Activated T-cell treated with anti-CD3 and anti-CD28 coated beads, Interleukin-2, amount 50 U/mL, for 48 hours (primary cell): ENCODE results near the gene FRMD4A.

Experiments
- DNase-seq, 2 experiments: peaks; one replicate each; pipeline ENCODE4 v3.0.0-alpha.2; 2020

FRMD4A gene

DNA sequence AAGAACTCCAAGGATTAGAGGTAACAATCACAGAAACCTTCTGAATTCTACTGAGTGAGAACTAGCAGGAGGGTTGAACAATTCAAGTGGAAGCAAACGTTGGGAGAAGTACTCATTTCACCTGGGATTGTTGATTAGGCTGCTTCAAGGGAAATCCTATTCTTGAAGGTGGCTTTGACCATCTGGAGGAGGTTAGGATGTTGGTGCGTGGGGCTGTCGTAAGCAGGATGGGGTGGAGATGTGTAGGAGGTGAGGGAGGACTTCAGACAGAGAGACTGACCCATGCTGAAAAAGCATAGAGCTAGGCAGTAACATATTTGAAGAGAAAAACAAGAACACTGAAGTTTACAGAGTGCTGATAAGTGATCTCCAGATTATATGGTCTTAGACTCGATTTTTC lies 147.9 kb downstream of the FRMD4A start:
- DNase-seq = no peak

DNA sequence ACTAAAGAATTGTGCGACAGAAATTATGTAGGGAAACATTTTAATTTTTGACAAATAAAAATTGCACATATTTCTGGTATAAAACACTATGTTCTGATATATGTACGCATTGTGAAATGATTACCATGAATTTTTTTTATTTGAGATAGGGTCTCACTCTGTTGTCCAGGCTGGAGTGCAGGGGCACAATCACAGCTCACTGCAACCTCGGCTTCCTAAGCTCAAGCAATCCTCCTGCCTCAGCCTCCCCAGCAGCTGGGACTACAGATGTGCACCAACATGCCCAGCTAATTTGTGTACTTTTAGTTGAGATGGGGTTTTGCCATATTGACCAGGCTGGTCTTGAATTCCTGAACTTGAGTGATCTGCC lies 149.2 kb downstream of the FRMD4A start:
- DNase-seq = no peak

DNA sequence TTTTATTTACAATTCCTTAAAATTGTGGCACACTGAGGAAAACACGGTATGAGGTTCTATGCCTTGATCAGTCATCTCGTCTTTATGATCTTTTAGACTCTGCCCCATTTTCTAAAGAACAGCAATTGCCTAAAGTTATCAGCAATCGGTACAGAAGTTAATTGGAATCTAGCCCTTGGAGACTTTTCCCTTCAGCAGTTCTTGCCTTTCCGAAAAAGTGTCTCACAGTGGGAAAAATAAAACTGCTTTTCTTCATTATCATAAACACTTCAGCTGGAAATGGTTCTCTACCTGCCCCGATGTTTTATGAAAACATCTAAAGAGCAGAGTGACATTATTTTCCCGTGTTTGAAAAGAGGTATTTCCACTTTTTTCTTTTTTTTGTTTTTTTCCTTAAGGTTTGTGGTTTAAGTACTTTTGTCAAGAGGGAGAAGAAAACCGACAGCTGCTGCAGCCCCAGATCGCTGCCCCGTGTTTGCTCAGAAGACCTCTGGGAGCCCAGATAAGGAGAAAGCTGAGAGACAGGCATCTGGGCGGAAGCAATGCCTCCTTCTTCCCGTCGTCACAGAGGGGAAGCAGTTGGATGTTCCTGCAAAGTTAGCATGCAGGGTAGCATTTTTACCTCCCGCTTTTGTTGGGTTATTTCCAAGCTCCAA lies 149.7 kb downstream of the FRMD4A start:
- DNase-seq = no peak

DNA sequence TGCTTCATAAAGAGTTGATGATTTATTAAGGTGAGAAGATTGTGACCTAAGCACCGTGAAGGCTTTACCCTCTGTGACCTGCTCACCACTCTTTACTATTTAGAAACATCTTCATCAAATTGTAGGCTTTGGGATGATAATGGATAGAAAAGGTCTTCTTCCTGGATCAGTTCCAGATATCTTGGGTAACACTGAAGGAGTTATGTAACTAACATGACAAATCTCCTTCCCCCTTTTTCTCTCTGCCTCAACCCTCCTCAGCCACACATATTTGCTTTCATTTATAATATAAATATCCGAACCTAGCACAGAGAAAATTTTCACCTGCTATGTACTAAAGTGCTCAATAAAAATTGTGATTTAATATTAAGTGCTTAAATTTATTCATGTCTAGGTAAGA lies 151.5 kb downstream of the FRMD4A start:
- DNase-seq = no peak

DNA sequence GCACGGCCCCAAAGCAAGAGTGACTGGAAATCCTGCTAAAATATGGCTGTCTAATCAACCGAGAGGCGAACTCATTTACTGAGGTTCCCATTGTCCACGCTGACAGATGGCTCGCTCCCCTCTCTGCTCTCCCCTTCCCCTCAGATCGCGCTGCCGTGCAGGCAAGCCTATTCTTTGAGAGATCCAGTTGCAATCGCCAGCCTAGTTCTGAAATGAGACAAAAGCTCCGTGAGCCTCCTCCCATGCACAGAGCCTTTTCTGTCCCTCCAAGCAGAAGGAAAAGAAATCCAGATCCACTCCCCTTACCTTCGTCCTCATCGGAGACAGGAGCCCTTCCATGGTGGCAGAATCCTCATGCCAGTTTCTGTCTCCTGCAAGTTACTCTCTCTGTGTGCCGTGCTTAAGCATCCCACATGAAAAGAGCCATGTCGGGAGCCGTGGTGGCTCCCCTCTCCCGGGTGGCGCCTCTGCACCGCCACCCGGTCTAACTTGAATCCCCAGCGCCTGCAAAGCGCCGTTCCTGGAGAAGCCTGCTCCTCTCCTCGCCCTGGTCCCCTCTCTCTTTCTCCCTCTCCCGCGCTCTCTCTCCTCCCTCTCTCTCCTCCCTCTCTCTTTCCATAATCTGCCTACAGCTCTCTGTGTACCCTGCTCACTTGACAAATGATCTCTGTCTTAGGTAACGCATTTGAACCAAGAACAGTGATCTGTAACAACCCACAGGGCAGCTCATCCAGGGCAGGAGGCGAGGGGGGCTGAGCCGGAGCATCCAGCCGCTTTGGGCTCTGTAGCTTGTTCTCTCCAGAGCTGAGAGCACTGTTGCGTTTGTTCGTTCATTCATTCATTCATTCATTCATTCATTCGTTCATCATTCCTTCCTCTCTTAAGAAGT lies 156.8 kb downstream of the FRMD4A start:
- peak; percentile 23 for DNase-seq

DNA sequence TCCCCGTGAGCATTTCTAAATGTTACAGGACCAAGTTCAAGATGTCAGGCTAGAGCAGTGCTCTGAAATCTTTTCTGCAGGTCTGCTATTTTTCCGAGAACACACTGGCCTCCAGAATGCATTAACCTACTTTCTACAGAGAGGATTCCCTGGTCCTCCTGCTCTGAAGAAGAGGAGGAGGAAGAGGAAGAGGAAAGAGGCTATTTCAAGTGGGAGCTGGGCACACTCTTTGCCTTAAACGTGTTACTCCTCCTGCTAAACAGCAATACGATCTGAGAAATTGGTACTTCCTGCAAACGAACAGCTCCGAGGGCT lies 157.4 kb downstream of the FRMD4A start:
- no peak for DNase-seq

DNA sequence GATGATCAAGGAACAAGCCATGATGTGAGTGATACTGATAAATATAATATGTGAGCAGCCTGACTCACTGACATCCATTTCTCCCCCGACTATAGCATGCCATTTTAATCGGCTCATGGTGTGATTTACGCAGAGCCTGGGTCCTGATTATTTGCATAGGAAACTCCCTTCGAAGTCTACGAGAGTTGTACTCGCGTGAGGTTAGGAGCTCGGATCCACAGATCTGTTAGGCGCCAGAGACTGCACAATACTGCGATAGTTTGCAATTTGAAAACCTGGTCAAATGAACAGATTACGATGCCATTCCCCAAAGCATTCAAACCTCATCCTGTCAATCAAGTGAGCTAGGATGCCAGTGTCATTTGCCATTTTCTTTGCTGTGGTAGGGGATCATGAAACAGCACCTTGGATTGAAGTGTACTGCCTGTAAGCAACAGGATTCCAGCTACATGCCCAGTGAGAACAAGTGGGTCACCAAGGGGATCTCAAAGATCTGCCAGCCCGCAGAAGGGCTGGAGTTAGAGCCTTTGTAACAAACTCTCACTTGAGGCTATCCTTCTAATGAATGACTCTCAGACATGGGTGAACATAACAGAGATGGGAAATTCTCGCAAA lies 158.3 kb downstream of the FRMD4A start:
- DNase-seq = no peak

DNA sequence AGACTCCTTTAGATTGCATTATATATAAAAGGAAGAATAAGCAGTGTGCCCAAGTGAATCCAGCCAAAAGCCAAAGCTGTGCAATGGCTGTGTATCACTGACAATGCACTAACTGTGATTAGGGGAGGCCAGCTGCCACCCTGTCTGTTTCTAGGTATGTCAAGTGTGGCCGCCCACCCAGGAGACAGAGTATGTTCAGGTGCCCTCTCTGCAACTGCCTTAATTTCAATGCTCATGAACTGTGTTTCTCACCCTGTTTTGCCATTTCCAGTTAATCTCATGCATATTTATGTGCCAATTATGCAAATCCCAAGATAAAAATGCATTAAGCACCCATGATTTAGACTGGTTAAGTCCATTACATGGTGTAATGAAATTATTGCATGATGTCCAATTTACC lies 159.4 kb downstream of the FRMD4A start:
- DNase-seq = no peak

DNA sequence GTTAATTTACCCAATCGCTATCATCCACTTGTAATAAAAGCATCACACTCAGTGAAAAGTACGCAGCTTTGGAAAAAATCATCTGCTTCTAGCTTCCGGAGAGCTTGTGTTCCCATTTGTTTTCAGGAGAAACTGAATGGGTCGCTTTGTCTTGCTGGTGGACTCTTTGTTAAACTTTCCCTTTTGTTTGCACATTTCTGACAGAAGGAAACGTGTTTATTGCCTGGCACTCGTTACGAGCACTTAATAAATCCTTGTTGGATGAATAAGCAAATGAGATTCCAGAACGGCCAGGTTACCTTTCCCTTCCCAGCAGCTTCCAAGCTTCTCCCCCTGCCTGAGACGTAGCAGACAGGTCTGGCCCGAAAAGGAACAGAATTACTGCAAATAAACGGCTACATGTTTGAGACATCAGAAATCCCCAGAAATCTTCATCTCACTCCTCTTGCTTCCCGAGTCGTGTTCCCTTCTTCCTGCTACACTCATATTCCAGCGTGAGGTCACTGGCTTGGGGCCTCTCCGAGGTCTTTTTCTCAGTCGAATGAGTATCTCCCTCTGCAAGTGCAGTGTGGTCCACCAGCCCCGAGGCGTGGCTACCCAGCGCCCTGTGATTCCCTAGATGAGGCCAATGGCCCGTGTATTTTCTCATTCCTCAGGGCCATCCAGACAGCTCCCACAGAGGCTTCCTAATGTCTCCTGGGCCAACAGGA lies 167.2 kb downstream of the FRMD4A start:
- DNase-seq = no peak

DNA sequence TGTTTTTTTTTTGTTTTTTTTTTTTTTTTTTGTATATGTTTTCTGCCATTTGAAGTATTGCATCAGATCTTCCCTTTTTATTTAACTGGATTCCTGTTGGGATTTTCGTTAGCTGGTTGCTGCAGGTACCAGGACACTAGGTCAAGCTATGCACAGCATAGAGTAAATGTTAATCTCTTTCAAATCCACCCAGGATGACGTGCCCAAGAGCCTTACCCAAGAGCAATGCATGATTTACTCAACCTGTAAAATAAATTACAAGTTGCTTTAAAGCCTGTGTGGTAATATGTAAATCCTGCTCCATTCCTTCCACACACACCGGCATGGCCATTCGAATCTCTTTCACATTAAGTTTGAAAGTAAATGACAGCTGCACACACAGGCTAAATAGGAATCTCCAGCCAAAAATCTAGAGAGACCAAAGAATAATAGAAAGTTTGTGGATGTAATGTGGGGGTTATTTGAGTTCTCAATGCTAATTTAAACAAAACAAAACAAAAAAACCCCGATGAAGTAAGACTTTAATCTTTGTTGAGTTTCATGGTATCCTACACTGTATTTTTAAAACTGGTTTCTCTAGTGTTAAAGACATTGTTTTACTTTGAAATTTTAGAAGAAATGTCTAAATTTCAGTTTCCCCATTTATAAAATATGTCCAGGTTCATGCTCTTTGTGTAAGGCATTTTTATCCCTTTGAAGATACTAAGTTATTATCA lies 167.9 kb downstream of the FRMD4A start:
- DNase-seq = no peak

DNA sequence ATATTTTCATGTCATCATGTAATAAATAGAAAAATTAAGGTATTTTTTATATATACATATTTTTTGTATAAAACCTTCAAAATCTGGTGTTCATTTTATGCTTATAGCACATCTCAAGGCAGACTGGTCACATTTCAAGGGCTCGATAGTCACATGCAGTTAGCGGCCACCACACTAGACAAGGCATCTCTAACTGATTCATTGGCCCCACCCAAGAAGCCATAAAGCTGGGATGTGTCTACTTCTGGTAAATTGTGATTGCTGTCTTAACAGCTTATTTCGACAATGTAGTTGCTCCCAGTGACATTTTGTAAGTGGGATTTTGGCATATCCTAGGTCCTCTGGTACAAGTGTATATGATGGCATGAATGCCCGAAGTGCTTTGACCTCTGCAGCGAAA lies 168.7 kb downstream of the FRMD4A start:
- DNase-seq = no peak

DNA sequence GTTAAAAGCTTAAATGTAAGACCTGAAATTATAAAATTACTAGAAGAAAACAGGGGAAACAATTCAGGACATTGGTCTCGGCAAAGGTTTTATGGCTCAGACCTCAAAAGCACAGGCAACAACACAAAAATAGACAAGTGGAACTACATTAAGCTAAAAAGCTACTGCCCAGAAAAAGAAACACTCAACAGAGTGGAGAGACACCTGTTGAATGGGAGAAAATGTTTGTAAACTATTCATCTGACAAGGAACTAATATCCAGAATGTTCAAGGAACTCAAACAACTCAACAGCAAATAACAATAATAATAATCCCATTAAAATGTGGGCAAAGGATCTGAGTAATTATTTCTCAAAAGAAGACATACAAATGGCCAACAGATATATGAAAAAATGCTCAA lies 170.4 kb downstream of the FRMD4A start:
- DNase-seq = no peak

DNA sequence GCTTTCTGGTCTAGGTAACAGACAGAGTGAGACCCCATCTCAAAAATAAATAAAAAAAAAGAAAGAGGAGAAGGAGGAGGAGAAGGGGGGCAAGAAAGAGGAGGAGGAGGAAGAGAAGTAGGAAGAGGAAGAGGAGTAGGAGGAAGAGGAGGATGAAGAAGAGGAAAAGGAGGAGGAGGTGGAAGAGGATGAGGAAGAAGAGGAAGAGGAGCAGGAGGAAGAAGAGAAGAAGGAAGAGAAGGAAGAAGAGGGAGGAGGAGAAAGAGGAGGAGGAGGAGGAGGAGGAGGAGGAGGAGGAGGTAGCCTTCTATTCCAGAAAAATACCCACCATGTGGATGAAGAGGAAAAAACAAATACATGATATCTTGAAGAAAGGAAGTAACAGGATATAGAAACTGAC lies 172.1 kb downstream of the FRMD4A start:
- no peak for DNase-seq

DNA sequence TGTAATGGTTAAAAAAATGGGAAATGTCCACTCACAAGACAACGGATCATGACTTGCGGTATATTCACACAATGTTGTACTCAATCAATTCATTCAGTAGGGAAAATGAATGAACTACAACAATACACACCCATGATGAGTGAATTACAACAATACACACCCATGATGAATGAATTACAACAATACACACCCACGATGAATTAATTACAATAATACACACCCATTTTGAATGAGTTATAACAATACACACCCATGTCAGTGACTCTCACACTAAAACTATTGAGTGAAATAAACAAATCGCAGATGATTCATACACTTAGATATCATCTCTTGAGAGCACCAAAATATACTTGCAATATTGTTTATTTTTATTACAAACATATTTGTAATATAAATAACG lies 174.6 kb downstream of the FRMD4A start:
- DNase-seq = no peak

DNA sequence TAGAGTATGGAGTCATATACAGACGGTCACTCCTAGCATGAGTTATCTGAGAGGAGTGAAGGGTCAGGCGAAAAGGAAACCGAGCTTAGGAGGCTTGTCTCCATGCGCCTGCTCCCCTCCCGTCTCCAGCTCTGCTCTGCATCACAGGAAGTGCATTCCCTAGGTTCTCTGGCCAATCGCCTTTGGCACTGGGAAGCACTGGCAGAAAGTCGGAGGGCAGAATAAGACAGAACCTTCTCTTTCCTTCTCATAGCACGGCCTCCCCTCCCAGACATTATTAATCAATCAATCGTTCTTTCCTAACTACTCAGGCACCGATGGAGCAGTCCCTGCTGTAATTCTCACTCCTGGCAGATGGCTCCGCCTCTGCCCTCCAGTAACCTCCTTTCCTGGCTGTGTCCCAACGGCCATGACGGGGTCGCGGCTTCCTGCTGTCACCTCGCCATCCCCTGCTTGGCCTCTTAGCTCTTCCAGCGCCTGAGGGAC lies 177.1 kb downstream of the FRMD4A start:
- DNase-seq = no peak

DNA sequence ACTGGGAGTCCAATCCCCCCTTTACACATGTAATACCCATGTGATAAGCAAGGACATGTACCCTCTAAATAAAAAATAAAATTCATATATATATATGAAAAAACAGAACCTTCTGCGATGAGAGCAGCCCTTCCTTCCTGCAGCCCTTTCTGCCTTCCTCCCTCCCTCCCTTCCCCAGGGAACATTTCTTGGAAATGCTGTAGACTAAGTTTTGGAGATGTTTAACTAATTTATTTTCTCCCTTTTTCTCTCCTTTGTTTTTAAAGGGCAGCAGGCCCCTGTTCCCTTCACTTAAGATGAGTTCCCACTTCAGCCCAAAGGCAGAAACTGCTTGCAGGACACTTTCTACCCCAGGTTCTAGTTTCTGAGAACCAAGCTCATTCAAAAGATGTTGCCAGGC lies 179.2 kb downstream of the FRMD4A start:
- no peak for DNase-seq

DNA sequence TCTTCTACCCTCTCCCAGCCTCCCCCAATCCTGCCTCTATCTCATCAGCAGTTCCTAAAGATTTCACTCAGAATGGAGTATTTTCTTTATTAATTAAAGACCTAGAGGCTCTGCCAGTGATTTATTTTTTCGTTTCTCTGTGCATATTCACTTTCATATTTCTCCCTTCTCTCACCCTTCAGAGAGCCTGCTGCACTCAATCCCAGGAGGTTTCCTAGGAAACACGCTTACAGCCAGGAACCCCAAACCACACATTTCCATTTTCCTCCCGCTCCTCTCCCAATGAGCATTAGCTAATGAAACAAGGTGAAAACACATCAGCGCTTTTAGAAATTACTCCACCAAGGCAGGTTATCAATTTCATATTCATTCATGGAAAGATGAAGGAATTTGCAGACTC lies 180.2 kb downstream of the FRMD4A start:
- DNase-seq = no peak

DNA sequence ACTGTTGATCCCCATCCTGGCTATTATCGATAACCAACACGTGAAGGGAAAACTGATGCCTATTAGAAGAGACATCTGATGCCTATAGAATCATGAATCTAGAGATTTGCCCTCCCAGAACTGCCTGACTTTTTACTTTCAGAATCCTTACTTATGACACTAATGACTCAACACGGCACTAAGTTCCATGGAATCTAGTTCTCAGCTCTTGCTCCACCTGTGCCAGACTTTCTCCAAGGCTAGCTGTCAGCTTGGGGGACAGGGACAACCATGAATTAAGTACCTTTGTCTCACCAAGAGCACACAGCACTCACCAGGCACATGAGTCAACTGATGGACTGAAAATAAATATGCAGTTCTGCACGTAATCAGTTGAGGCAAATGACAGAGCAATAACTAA lies 184.2 kb downstream of the FRMD4A start:
- no peak for DNase-seq

DNA sequence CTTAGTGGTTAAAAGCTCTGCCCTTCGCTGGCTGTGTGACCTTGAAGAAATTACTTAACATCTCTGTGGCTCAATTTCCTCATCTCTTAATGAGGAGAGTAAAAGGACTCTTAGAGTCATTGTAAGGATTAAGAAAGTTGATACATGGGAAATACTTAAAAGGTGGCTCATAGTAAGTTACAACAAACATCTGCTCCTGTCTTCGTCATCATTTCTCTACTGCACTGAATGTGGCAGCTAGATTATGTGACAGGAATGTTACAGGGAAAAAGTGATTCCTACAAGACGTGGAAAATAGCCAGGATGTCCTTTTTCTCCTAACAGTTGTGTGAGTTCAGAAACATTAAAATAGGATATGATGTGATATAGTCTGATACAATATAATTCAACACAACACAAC lies 184.7 kb downstream of the FRMD4A start:
- DNase-seq = no peak

DNA sequence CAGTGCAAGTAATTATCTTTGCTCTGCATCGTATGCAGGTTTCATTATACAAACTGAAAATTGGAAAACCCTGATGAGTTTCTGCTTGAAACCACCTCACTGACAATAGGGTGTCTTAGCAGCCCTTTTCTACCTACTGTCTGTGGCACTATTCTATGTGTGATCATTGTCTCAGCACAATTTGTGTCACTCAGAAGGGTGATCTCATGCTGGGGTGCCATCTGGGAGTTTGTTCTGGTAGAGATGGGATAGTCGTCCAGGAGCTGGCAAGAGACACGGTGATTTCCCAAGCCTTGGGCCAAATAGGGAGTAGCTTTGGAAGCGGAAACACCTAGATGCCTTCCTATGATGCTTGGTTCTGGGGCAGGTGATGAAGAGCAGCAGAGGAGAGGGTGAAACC lies 186.3 kb downstream of the FRMD4A start:
- no peak for DNase-seq

DNA sequence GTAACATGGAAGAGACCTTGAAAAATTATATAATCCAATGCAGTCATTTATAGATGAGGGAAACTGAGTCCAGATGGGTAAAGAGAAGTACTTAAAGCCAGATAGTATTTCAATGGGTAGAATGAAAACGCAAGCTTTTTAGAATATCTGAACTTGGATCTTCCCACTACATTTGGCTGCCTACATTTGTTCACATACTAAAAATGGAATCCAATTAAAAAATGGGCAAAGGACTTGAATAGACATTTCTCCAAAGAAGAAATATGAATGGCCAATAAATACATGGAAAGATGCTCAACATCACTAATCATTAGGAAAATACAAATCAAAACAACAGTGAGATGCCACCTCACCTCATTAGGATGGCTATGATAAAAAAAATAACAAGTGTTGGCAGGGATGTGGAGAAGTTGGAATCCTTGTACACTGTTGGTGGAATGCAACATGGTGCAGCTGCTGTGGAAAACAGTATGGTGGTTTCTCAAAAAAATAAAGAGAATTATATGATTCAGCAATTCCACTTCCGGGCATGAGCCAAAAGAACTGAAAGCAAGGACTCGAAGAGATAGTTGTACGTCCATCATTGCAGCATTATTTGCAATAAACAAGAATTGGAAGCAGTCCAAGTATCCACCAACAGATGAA lies 188.0 kb downstream of the FRMD4A start:
- DNase-seq = no peak

DNA sequence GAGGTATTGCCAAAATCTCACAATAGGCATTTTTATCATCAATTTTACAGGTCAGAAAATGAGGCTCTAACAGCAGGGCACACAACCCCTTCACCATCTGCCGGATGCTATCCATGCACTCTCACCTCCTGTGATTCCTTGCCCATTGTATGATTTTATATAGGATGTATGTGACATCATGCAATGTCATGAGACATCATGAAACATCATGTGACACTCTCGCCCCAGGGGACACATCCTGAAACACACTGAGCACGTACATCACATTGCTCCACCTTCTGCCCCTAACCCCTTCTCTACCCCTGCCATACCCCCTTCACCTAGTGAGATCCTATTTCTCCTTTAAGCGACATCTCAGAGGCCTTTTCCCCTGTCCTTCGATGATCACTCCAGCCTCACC lies 189.4 kb downstream of the FRMD4A start:
- no peak for DNase-seq
